Subcutaneous abdominal adipose tissue (tissue), 5 donors: ENCODE data around the gene IL36RN.

Experiments used
- H3K27ac ChIP-seq: one replicate; pipeline ENCODE4 v1.7.0; 2013; ENCODE audit warnings: low read depth, mild to moderate bottlenecking, inconsistent platforms, low read length, moderate library complexity
- H3K27me3 ChIP-seq, 5 donors: one replicate each; pipeline ENCODE4 v1.7.0; 2013; ENCODE audit warnings: low read length in 5 of 5, inconsistent platforms in 1 of 5; ENCODE audit not compliant: control insufficient read depth in 5 of 5, insufficient read depth in 4 of 5
- H3K36me3 ChIP-seq, 5 donors: one replicate each; pipeline ENCODE4 v1.7.0; 2013; ENCODE audit warnings: low read length in 5 of 5; ENCODE audit not compliant: control insufficient read depth in 5 of 5, insufficient read depth in 5 of 5
- H3K4me1 ChIP-seq, 5 donors: one replicate each; pipeline ENCODE4 v1.7.0; 2013; ENCODE audit warnings: low read length in 5 of 5, mild to moderate bottlenecking in 3 of 5, moderate library complexity in 1 of 5; ENCODE audit not compliant: control insufficient read depth in 5 of 5, insufficient read depth in 5 of 5
- H3K4me3 ChIP-seq, 5 donors: one replicate each; pipeline ENCODE4 v1.7.0; 2013; ENCODE audit warnings: low read length in 5 of 5, low read depth in 1 of 5
- H3K9ac ChIP-seq, 5 donors: one replicate each; pipeline ENCODE4 v1.7.0; 2013; ENCODE audit warnings: low read length in 5 of 5, mild to moderate bottlenecking in 4 of 5, moderate library complexity in 3 of 5
- H3K9me3 ChIP-seq, 5 donors: one replicate each; pipeline ENCODE4 v1.7.0; 2013; ENCODE audit warnings: low read length in 5 of 5; ENCODE audit not compliant: control insufficient read depth in 5 of 5
- donor health status: healthy.
- donor health status: healthy.
- donor health status: healthy.
- donor health status: healthy.
- donor health status: healthy.

Gene IL36RN

GRCh38 chr2:113041871-113042270 lies 17.1 kb upstream of the IL36RN start:
- Histone ChIP-seq H3K27me3 (no peaks in the 10 kb centered on the region), H3K9me3 (peaks cover 0 to 4% (median 0%) of the 10 kb centered on the region in 5 donors), H3K4me3 (no peak overlapping the region), H3K9ac (no peak overlapping the region), H3K27ac (no peak overlapping the region), H3K36me3 (no peaks in the 10 kb centered on the region), H3K4me1 (no peaks in the 10 kb centered on the region)

- Histone ChIP-seq H3K27ac (no peak overlapping the region), H3K27me3 (no peaks in the 10 kb centered on the region), H3K9me3 (peaks cover 0 to 10% (median 2%) of the 10 kb centered on the region in 5 donors), H3K9ac (no peak overlapping the region), H3K4me1 (no peaks in the 10 kb centered on the region), H3K36me3 (no peaks in the 10 kb centered on the region), H3K4me3 (no peak overlapping the region)
Observed at GRCh38 chr2:113046465-113046864, 12.5 kb upstream of the IL36RN start.

GRCh38 chr2:113050921-113051895 lies 7.8 kb upstream of the IL36RN start:
- Histone ChIP-seq H3K4me3 (no peak overlapping the region), H3K9ac (no peak overlapping the region), H3K4me1 (no peaks in the 10 kb centered on the region), H3K27ac (no peak overlapping the region), H3K9me3 (peaks cover 0 to 24% (median 5%) of the 10 kb centered on the region in 5 donors), H3K27me3 (peaks cover 0 to 3% (median 0%) of the 10 kb centered on the region in 5 donors), H3K36me3 (no peaks in the 10 kb centered on the region)

DNA sequence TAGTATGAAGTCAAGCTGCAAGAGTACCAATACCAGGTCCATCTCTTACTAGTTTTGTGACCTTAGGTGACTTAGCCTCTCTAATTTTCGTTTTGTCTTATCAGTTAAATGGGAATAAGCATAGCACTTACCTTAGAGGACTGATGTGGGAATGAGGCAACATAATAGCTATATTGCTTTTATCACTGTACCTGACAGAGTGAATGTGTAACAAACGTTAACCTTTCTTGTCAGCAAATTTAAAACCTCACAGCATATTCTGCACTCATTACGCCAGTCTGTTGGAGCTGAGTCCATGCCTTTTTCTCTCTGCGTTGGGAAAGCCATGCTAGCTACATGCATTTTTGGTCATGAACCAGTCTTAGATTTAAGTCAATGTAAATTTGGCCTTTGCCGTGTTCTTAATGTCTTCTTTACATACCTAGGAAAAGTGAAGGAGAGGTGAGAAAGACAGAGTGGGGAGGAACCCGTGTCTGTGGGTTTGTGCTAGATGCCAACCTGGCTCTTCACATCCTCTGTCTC lies 6.5 kb upstream of the IL36RN start, which contains the start of gene IL36B:
IL36B (minus strand) TSS at position 472 of the 522 bp plus-strand sequence.
- H3K27me3 ChIP-seq: peaks cover 0 to 3% (median 0%) of the 10 kb centered on the region in 5 donors
- no peak within 1 kb of the TSS for H3K27ac ChIP-seq
- no peaks in the 10 kb centered on the region for H3K36me3 ChIP-seq
- H3K9me3 ChIP-seq: peaks cover 0 to 26% (median 5%) of the 10 kb centered on the region in 5 donors
- H3K4me1 ChIP-seq: no peaks in the 10 kb centered on the region
- H3K4me3 ChIP-seq: no peak within 1 kb of the TSS
- no peak within 1 kb of the TSS for H3K9ac ChIP-seq

GRCh38 chr2:113053666-113054065 lies 5.3 kb upstream of the IL36RN start:
- Histone ChIP-seq H3K27ac (no peak overlapping the region), H3K27me3 (peaks cover 0 to 3% (median 0%) of the 10 kb centered on the region in 5 donors), H3K36me3 (no peaks in the 10 kb centered on the region), H3K4me3 (no peak overlapping the region), H3K9me3 (peaks cover 0 to 26% (median 5%) of the 10 kb centered on the region in 5 donors), H3K9ac (no peak overlapping the region), H3K4me1 (no peaks in the 10 kb centered on the region)

DNA sequence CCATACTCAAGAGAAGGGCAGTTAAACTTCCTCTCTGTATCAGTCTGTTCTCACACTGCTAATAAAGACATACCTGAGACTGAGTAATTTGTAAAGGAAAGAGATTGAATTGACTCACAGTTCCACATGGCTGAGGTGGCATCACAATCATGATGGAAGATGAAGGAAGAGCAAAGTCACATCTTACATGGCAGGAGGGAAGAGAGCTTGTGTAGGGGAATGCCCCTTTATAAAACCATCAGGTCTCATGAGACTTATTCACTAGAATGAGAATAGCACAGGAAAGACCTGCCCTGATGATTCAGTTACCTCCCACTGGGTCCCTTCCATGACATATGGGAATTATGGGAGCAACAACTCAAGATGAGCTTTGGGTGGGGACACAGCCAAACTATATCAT lies 4.9 kb upstream of the IL36RN start:
- peaks cover 0 to 26% (median 5%) of the 10 kb centered on the region in 5 donors for H3K9me3 ChIP-seq
- no peak overlapping the region for H3K4me3 ChIP-seq
- H3K4me1 ChIP-seq: no peaks in the 10 kb centered on the region
- no peak overlapping the region for H3K9ac ChIP-seq
- peaks cover 0 to 3% (median 0%) of the 10 kb centered on the region in 5 donors for H3K27me3 ChIP-seq
- no peaks in the 10 kb centered on the region for H3K36me3 ChIP-seq
- no peak overlapping the region for H3K27ac ChIP-seq

- no peaks in the 10 kb centered on the region for H3K4me1 ChIP-seq
- peaks cover 0 to 16% (median 4%) of the 10 kb centered on the region in 5 donors for H3K9me3 ChIP-seq
- H3K9ac ChIP-seq: no peak overlapping the region
- H3K27me3 ChIP-seq: peaks cover 0 to 3% (median 0%) of the 10 kb centered on the region in 5 donors
- no peak overlapping the region for H3K4me3 ChIP-seq
- no peak overlapping the region for H3K27ac ChIP-seq
- H3K36me3 ChIP-seq: no peaks in the 10 kb centered on the region
Observed at GRCh38 chr2:113056521-113056920, 2.5 kb upstream of the IL36RN start.

DNA sequence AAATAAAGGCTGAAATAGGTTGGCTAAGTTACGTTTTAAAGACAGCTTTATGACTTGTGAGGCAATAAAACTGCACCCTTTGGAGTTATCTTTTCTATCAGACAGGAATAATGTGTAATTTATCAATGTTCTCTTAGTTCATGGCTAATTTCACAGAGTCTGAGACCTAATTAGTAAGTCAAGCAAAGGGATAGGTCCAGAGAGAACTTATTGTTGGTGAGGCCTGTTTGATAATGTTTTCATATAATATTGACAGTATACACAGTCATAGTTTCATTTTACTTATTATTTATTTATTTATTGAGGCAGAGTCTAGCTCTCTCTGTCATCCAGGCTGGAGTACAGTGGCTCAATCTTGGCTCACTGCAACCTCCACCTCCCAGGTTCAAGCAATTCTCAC lies 1.9 kb upstream of the IL36RN start:
- H3K27me3 ChIP-seq: peaks cover 0 to 3% (median 0%) of the 10 kb centered on the region in 5 donors
- no peak overlapping the region for H3K27ac ChIP-seq
- H3K4me3 ChIP-seq: no peak overlapping the region
- H3K4me1 ChIP-seq: no peaks in the 10 kb centered on the region
- H3K36me3 ChIP-seq: no peaks in the 10 kb centered on the region
- peaks cover 0 to 14% (median 4%) of the 10 kb centered on the region in 5 donors for H3K9me3 ChIP-seq
- H3K9ac ChIP-seq: no peak overlapping the region

GRCh38 chr2:113058411-113058994 lies 495 bp upstream of the IL36RN start:
- H3K4me3 ChIP-seq: no peak overlapping the region
- peaks cover 0 to 8% (median 4%) of the 10 kb centered on the region in 5 donors for H3K27me3 ChIP-seq
- no peaks in the 10 kb centered on the region for H3K4me1 ChIP-seq
- peaks cover 0 to 14% (median 4%) of the 10 kb centered on the region in 5 donors for H3K9me3 ChIP-seq
- H3K27ac ChIP-seq: no peak overlapping the region
- no peak overlapping the region for H3K9ac ChIP-seq
- no peaks in the 10 kb centered on the region for H3K36me3 ChIP-seq

GRCh38 chr2:113060396-113060795 lies 1.4 kb downstream of the IL36RN start:
- Histone ChIP-seq H3K4me3 (no peak overlapping the region), H3K4me1 (no peaks in the 10 kb centered on the region), H3K9me3 (peaks cover 0 to 6% (median 0%) of the 10 kb centered on the region in 5 donors), H3K36me3 (no peaks in the 10 kb centered on the region), H3K27me3 (peaks cover 0 to 8% (median 4%) of the 10 kb centered on the region in 5 donors), H3K9ac (no peak overlapping the region), H3K27ac (no peak overlapping the region)
